ENCODE data around the gene CLNK. TPM values are rescaled to one million over a fixed set of nuclear protein-coding genes. Genes with fewer than 3 reads are reported as not detected.

Gene CLNK, protein sequence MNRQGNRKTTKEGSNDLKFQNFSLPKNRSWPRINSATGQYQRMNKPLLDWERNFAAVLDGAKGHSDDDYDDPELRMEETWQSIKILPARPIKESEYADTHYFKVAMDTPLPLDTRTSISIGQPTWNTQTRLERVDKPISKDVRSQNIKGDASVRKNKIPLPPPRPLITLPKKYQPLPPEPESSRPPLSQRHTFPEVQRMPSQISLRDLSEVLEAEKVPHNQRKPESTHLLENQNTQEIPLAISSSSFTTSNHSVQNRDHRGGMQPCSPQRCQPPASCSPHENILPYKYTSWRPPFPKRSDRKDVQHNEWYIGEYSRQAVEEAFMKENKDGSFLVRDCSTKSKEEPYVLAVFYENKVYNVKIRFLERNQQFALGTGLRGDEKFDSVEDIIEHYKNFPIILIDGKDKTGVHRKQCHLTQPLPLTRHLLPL
- total RNA-seq = not detected in 2 replicates

GRCh38 chr4:10684631-10685030 lies at the start of gene CLNK:
CLNK (minus strand) TSS chr4:10684768; CDS start chr4:10667869, 16,899 bp downstream.

DNA sequence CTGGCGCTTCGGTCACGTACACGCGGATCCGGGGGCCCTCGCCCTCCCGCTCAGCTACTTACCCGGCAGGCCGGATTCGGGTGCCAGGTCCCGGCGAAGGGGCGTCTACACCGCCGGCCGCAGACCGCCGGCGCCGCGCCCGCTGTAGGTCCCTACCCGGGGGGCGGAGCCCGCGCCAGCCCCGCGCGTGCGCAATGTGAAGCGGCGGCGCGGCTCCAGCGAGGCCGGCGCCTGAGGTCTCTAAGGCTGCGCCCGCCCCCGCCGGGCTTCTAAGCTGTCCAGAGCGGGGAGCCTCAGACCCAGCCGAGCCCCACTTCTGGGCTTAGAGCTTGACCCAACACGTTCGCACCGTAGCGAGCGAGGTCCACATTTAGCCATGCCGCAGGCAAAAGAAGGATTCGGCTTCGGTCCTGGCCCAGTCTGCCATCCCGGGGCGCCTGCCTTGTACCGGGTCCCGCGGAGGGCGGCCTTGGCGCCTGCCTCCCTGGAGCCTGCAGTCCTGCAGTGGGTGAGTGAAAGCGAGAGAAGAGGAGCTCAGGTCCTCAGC lies 227.2 kb downstream of the CLNK start, which contains the start of gene ZNF518B:
TSS of gene ZNF518B (minus strand) at position 172 of the 547 bp plus-strand sequence. CDS start 11,098 bp downstream, outside the sequence.

Other genes starting within 250 kb of the CLNK start
- 27.7 and 41.6 TPM in 2 replicates for gene ZNF518B, start 227.3 kb downstream of the CLNK start, total RNA-seq

Data from endothelial cell of coronary artery (primary cell).